ENCODE results near the gene ATP8A2.

ATP8A2 gene

DNA sequence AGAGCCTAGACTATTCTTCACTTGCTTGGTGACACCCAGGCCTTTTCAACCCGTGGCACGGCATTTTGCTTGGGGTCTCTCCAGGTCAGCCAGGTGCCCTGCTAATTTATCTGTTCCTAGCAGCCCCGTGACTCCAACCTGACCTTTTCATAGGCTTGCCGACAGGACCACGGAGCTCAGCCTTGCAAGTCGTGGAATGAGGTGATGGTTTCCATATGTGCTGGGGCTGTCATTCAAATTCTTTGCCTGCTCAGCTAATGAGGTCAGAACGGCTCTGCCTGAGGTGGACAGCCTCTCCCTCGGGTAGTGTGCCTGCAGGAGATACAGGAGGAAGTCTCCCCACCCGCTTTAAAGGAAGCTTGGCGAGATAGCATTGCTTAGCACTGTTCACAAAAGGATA, 619.0 kb downstream of the ATP8A2 start:
- no peak for DNase-seq (ENCODE audit: low read depth in 1 of 2, low spot score in 1 of 2)

DNA sequence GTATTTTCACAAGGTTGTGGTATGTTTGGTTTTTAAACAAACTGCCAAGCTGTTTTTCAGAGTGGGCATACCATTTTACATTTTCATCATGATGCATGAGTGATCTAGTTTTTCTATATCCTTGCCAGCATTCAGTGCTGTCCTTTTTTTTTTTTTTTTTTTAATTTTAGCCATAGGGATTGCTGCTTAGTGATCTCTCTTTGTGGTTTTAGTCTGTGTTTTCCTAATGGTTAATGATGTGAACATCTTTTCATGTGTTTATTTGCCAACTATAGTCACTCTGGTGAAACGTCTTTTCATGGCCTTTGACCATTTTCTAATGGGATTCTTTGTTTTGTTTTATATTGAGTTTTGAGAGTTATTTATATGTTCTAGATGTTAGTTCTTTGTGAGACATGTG, 620.3 kb downstream of the ATP8A2 start:
- no peak for DNase-seq (ENCODE audit: low read depth in 1 of 2, low spot score in 1 of 2)

GRCh38 chr13:26007261-26008125, 635.7 kb downstream of the ATP8A2 start:
- no peak for DNase-seq (ENCODE audit: low read depth in 1 of 2, low spot score in 1 of 2)

DNA sequence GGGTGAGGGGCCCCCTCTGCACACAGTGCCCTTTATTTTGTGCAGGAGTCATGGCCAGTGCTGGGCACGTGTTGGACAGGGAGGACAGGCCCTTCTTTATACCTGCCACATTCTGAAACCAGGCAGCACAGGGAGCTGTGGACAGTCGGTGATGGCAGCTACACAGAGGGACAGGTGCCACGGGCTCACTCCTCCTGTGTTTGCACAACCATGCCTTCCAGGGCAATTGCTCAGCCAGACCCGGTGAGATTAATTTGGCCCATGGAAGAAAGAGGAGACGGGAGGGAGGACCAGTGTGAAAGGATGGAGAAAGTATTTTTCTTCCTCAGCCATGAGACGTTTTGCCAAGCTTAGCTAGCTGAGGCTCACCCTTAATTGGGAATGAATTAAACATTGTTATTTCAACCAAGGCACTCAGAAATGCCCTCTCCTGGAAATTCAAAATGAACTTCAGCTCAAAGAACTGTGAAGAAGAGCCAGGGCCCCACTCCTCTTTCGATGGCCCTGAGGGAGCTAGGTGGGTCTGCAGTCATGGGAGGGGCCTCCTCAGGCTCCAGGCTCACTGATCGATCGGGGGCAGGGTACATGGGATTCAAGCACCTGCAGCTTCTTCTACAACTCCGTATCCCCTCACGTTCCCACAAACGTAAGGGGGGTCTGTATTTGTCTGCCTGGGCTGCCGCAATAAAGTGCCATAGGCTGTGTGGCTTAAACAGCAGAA, 638.9 kb downstream of the ATP8A2 start:
- DNase-seq (ENCODE audit: low read depth in 1 of 2, low spot score in 1 of 2) = no peak

DNA sequence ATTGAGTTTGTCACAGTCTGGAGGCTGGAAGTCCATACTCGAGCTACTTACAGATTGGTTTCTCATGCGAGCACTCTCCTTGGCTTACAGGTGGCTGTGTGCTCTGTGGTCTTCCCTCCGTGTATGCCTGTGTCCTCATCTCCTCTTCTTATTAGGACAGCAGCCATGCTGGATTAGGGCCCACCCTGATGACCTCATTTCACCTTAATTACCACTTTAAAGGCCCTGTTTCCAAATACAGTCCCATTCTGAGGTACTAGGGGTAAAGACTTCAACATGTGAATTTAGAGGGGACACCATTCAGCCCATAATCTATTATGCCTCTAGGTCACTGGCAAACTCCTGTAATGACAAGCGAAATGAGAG, 639.4 kb downstream of the ATP8A2 start:
- DNase-seq (ENCODE audit: low read depth in 1 of 2, low spot score in 1 of 2) = no peak

DNA sequence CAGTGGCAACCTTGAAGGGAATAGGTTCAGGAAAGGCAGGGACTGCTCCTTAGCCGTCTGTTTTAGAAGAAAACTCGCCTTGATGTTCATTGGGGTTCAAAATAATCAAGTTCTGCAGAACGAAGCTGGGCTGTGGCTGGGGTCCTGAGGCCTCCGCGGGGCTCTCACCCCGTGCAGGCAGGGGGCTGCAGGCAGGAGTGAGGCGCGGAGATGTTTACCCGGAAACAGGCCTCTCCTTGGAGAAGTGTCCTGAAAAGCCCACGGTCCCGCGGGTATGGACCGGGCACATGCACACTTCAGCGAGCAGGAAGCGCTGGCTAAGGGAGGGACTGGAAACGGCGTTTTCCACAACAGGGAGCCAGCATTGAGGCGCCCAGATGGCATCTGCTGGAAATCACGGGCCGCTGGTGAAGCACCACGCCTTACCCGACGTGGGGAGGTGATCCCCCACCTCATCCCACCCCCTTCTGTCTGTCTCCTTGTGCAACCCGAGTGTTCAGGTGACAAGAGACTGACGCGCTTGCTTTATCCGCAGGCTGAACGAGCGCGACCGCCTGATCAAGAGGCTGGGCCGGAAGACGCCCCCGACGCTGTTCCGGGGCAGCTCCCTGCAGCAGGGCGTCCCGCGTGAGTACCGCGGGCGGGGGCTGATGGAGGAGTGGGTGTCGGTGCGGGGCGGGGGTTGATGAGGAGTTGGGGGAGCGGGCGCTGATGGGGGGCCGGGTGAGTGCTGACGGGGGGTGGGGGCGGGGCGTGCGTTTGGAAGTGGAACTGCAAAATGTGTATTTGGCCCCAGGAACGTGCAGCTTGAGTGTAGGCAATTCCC, 640.4 kb downstream of the ATP8A2 start:
- peak; percentile 24 to 25 for DNase-seq (ENCODE audit: low read depth in 1 of 2, low spot score in 1 of 2)

DNA sequence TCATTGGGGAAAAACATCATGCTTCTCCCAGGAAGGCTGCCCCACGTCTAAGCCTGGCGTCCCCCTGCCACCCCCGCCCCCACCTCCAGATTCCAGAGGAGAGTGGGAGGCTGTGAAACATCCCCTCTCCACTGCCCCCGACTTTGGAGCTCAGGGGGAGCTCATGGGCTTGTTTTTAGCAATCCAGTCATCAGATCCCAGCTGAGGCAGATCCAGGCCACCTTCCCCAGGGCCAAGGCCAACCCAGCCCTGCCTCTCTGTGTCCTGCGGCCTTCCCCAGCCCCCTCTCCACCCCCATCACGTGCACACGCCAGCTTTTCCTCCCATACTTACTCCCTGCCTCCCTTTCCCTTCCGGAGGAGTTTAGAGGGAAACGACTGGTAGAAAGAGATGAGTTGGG, 641.2 kb downstream of the ATP8A2 start:
- no peak for DNase-seq (ENCODE audit: low read depth in 1 of 2, low spot score in 1 of 2)

DNA sequence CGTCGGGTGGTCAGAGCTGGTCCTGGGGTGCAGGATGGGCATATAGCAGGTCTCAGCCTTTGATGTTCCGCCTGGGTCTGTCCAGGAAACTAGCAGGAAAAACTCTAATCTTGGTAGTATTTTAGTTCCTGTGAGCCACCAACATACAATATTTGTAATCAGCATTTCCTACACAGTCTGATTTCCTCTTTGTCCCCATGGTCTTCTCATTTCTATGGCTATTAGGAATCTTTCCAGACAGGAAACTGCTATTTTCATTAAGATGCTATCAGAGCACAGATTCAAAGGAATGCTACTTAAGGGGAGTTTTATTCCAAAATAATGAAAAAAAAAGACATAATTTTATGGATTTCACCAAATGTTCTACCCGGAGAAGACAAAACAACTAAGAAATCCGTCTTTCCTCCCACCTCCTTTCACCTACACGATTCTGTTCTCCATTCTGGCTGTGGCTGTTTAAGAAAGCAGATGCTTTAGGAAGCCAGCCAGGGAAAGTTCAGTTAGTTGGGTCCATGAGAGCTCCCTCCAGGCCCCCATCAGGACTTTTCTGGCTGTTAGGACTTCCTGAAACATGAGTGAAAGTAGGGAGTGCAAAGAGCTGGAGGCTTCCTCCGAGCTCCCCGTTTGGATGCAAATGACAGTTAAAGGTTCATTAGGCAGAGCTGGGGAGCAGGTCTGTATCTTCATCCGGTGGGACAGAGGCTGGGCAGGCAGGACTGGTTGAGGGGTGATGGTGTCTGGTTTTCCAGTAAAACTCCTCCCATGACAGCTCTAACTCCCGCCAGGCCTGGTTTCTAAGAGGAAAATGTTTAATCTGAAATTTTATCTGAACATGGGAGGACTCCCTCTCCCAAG, 643.7 kb downstream of the ATP8A2 start:
- DNase-seq (ENCODE audit: low read depth in 1 of 2, low spot score in 1 of 2) = no peak

- no peak for DNase-seq (ENCODE audit: low read depth in 1 of 2, low spot score in 1 of 2)
Observed at GRCh38 chr13:26016189-26016588, 644.4 kb downstream of the ATP8A2 start.

DNA sequence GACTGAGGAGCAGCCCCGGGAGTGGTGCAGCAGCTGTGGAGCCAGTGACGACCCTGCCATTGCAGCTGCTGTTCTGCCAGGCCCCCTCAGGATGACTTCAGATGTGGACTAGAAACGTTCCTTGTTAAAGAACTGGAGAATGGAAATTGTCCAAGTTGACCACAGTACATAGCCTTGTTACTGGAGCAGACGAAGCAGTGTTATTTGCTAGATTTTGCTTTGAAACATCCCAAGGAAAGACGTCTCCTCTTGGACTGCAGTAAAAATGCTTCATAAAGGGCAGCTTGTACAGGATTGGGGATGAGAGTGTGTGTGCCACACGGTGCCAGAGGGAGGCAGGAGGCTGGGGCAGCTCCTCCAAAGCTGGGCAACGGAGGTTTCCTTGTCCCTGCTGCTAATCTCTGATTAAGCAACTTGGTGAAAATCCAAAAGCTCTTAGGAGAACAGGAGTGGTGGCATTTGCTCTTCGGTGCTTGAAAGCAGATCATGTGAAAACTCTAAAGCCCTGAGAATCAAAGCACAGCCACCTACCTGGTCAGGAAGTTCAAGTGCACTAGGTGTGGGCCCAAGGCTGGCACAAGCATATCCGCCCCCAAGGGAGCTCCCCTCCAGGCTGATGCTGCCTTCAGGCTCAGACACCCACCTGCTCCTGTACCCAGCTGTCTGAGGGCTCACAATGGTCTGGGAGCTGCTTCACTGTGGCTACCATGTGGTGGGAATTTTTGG, 645.6 kb downstream of the ATP8A2 start:
- DNase-seq (ENCODE audit: low read depth in 1 of 2, low spot score in 1 of 2) = no peak

DNA sequence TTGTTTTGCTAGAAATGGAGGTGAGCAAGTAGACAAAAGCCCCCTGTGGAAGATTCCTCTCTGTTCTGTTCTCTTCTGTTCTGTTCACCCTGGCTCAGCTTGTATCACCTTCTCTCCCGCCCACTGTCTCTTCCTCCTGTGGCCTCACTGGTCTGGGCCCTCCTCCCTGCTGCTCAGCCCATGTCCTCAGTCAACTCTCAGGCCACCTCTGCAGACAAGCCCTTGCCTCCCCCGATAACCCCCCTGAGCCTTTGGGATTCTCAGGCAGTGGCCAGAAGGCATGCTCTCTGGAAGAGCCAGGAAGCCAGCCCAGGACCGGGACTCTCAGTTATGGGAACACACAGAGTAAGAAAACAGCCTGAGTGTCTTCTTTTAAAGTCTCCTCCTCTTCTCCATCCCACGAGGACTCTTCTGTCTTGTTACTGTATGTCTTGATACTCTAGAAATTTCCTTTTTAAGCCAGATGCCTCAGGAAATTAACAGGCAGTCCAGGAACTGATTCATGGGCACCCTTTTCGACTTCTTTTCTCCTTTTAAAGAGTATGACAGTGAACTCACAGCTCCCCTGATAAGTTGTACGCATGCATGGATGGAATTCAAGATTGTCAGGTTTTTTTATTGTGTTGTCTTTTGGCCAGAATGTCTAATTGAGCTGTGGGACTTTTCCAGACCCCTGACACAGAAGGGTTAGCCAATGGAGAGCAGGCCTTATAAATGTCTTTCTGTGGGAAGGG, 646.3 kb downstream of the ATP8A2 start:
- DNase-seq (ENCODE audit: low read depth in 1 of 2, low spot score in 1 of 2) = no peak

DNA sequence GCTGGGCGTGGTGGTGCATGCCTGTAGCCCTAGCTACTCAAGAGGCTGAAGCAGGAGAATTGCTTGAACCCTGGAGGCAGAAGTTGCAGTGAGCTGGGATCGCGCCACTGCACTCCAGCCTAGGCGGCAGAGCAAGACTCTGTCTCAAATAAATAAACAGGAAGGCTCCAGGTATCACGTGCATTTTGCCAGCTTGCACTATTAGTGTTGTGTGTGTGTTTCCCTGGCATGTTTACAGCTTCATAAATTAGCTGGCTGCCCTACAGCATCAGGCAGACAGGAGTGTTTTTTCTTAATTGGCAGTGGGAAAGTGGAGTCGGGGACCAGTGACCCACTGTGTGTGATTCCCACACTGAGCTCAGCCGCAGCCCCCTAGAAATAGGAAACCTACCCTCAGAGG, 647.5 kb downstream of the ATP8A2 start:
- DNase-seq (ENCODE audit: low read depth in 1 of 2, low spot score in 1 of 2) = no peak

DNA sequence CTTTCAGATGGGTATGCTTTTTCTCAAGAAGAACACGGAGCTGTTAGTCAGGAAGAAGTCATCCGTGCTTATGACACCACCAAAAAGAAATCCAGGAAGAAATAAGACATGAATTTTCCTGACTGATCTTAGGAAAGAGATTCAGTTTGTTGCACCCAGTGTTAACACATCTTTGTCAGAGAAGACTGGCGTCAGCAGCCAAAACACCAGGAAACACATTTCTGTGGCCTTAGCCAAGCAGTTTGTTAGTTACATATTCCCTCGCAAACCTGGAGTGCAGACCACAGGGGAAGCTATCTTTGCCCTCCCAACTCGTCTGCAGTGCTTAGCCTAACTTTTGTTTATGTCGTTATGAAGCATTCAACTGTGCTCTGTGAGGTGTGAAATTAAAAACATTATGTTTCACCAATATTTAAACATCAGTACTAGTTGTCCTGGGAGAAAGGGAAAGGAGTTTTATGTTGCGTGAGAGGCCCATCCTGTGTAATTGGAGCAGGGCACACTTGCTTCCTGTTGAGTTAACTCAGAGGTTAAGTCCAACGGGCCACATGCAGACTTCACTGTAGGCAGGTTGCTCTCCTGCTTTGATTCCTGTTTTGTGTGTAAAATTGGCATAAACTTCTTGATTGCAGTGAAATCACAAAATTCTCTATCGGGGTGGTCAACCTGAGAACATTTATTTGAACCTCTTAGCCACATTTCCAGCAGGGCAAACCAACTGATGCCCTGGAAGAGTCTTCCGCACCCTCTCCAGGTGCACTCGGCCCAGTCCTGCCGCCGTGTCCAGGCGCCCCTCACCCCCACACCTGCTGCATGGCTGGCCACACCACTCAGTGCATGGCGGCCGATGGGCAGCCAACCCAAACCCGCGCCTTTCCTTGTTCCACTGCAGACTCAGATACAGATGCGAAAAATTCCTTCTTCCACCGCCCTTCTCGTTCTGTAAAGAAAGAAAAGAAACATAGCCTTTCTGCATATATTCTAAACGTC, 648.4 kb downstream of the ATP8A2 start:
- no peak for DNase-seq (ENCODE audit: low read depth in 1 of 2, low spot score in 1 of 2)

DNA sequence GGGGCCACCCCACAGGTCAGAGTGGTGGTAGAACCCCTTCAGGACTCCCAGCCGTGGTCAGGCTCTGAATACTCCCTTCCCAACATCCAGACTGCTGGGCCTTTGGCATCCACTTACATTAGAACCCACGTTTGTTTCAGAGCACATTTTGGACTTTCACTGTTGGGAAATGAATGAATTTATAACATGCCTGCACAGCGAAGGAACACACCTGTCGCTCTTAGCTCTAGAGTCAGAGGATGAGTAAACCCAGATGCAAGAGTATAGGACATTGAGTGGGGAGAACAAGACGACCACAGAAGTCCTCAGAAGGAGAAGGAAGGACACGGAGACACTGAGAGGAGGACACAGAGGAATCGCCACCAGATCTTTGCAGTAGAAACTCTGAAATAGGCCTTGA, 649.1 kb downstream of the ATP8A2 start:
- no peak for DNase-seq (ENCODE audit: low read depth in 1 of 2, low spot score in 1 of 2)

GRCh38 chr13:26021516-26021915, 649.7 kb downstream of the ATP8A2 start:
- DNase-seq (ENCODE audit: low read depth in 1 of 2, low spot score in 1 of 2) = no peak

DNA sequence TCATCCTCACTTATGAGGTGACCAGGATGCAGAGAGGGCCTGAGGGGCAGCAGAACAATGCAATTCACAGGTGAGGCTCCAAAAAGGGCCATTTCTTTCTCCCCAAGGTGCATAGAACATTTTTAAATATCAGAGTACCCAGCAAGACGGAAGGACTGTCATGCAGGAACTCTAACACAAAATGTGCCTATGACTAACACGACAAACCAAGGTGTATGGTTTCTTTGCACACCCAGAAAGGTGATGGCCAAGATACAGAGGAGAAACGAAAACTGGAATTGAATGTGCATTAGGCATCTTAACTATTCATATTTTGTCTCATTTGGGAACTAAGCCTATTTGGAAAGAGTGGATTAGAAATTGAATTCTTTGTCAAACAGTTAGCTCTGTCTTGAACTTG, 650.2 kb downstream of the ATP8A2 start:
- no peak for DNase-seq (ENCODE audit: low read depth in 1 of 2, low spot score in 1 of 2)

GRCh38 chr13:26022538-26023292, 650.9 kb downstream of the ATP8A2 start:
- DNase-seq (ENCODE audit: low read depth in 1 of 2, low spot score in 1 of 2) = no peak

DNA sequence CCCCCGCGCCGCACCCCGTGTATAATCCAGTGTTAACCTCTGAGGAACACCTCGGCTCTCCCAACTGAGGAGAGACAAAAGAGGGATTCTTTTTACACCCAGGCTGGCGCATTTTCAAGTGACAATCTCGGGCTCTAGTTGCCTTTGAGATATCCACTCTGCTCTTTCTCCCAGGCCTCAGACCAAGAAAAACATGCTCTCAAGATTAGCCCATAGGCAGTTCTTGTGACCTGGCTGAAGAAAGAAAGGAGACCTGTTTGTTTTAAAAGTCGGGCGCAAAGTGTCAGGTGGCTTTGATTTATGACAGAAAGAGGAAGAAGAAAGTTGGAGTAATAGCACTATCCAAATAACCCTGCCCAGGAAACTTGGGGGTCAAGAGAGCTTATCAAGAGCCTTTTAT, 652.8 kb downstream of the ATP8A2 start:
- no peak for DNase-seq (ENCODE audit: low read depth in 1 of 2, low spot score in 1 of 2)

All from stimulated activated CD4-positive, alpha-beta T cell treated with anti-CD3 and anti-CD28 coated beads, Interleukin-15, amount 100 ng/mL, for 1 hour (primary cell).